AG04449 (cell line): ENCODE measurements around the gene SDF2L1.
"Not testable (repeated sequence)": the region's sequence is repeated elsewhere in the genome, so short reads cannot be mapped to it uniquely, and the experiment has no call there.

Experiments
- CTCF ChIA-PET: fragments of 350-600 bp; formaldehyde crosslinking; extraction: SDS; loops from one replicate; lab custom pipeline; 2021; ENCODE audit warnings: antibody characterized with exemption; lab: Yijun Ruan, JAX
- POLR2A ChIA-PET: fragments of 400-600, 350-600 bp; formaldehyde crosslinking; extraction: SDS; loops from one replicate; lab custom pipeline; 2020; ENCODE audit warnings: antibody characterized with exemption, inconsistent platforms; lab: Yijun Ruan, JAX
- DNase-seq: peaks from one replicate; pipeline ENCODE4 v3.0.0-alpha.2; 2010; ENCODE audit warnings: low read depth, low spot score
- H3K4me3 ChIP-seq: 2 replicates; pipeline ENCODE4 v1.5.1; 2011; ENCODE audit warnings: low read depth, mild to moderate bottlenecking, control low read depth, low read length
- TF ChIP-seq, protein P1 (sequence below): IDR thresholded peaks from one replicate; pipeline ENCODE4 v1.5.1; 2011; ENCODE audit warnings: mild to moderate bottlenecking, moderate library complexity, low read length, control low read depth, inconsistent platforms; ENCODE audit not compliant: insufficient read depth; ENCODE audit errors: missing control alignments

The SDF2L1 gene

DNA sequence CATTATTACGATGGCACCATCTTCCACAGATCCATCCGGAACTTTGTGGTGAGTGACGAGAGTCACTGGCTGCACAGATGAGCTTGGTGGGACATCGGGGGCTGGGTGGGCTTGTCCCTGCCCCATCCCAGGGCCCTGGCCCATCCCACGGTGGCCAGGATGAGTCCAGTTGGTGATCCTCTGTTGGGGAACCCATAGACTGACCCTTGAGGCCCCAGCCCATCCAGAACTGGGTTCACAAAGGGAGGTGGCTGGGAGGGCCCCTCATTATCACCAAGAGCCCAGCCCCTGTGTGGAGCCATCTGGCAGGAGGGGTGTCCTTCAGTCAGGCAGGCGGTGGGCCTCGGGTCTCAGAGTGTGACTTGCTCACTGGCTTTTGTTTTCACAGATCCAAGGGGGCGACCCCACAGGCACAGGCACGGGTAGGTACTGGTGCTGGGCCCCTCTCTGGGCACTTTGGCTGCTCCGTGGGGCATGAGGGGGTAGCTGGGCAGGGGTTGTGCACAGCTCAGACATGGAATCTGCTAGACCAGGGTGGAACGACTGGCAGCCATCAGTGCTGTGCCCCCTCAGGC lies 45.7 kb downstream of the SDF2L1 start:
- DNase-seq = no peak
- no peak overlapping the region for H3K4me3 ChIP-seq
- POLR2A ChIA-PET = no interaction called here
- CTCF ChIA-PET = no interaction called here
- TF ChIP-seq, protein P1, sequence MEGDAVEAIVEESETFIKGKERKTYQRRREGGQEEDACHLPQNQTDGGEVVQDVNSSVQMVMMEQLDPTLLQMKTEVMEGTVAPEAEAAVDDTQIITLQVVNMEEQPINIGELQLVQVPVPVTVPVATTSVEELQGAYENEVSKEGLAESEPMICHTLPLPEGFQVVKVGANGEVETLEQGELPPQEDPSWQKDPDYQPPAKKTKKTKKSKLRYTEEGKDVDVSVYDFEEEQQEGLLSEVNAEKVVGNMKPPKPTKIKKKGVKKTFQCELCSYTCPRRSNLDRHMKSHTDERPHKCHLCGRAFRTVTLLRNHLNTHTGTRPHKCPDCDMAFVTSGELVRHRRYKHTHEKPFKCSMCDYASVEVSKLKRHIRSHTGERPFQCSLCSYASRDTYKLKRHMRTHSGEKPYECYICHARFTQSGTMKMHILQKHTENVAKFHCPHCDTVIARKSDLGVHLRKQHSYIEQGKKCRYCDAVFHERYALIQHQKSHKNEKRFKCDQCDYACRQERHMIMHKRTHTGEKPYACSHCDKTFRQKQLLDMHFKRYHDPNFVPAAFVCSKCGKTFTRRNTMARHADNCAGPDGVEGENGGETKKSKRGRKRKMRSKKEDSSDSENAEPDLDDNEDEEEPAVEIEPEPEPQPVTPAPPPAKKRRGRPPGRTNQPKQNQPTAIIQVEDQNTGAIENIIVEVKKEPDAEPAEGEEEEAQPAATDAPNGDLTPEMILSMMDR = no peak

DNA sequence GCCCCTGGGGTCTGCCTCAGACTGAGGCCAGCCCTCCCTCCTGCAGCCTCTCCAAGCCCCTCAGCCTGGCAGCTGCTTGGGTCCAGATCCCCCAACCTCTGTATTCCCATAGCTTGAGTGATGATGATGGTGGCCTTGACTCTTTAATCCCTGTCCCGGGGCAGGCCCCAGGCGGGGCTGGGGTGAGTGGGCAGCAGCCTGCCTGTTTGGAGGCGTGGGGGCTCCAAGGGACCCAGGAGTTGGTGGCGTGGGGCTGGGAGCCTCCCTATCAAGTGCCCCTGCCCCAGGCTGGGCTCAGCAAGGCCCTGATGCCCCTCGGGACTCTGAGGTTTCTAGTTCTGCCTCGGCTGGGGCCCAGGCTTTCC lies 46.2 kb downstream of the SDF2L1 start:
- CTCF ChIA-PET = no interaction called here
- POLR2A ChIA-PET = interaction anchor here (0.7 kb wide), 1 partner anchor 19 kb away, joined by 3 read pairs; no protein-coding TSS in a partner anchor

DNA sequence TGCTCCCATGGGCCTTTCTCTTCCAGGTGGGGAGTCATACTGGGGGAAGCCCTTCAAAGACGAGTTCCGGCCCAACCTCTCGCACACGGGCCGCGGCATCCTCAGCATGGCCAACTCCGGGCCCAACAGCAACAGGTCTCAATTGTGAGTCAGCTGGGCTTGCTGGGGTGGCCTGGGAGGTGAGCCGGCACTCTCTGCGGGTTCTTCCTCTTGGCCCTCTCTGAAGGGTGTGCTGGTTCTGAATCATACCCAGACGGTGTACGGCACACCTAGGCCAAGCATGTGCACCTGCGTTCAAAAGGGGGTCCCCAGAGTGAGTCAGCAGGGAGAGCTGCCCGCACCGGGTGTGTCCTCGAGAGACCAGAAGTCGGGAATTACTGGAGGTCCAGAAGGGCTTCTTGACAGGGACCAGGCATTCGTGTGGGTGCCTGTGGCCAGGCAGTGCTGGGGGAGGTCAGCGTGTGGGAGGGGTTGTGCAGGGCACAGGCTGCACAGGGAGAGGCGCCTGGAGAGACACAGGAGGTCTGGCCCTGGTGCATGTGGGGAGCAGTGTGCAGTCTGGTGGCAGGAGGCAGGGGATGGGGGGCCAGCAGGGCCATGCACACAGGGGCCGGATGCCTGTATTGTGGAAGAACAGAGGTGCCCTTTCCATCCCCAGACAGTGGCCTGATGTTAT lies 46.7 kb downstream of the SDF2L1 start:
- no peak for DNase-seq
- ChIA-PET POLR2A (interaction anchor here (0.7 kb wide), 1 partner anchor 19 kb away, joined by 3 read pairs; no protein-coding TSS in a partner anchor), CTCF (no interaction called here)
- TF ChIP-seq, protein P1 = no peak
- H3K4me3 ChIP-seq = no peak overlapping the region

More for the DNA sequence above, 46.2 kb downstream of the SDF2L1 start:
- TF ChIP-seq, protein P1 = no peak
- no peak for DNase-seq
- no peak overlapping the region for H3K4me3 ChIP-seq

DNA sequence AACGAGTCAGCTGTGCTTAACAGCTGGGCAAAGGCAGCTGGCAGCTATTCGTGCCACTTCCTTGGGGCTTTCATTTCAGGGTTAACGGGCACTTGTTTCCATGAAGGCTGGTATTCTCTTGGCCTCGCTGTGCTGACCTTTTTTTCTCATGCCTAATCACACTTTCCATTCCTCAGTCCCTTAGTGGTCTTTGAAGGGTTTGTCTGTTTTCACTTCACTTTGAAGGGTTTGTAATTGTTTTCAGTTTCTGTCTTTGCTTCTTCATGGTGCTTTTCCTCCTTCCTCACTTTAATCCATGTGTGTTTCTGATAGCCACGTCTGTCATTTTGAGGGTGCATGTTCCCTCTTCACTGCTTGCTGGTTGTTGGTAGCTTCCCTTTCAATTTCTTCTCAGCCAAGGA lies 48.3 kb downstream of the SDF2L1 start:
- H3K4me3 ChIP-seq = no peak overlapping the region
- DNase-seq = no peak
- ChIA-PET CTCF (interaction anchor here (0.9 kb wide), 1 partner anchor 262 kb away, joined by 3 read pairs; the partner anchor contains the start of gene PPM1F), POLR2A (no interaction called here)
- TF ChIP-seq, protein P1 = no peak

DNA sequence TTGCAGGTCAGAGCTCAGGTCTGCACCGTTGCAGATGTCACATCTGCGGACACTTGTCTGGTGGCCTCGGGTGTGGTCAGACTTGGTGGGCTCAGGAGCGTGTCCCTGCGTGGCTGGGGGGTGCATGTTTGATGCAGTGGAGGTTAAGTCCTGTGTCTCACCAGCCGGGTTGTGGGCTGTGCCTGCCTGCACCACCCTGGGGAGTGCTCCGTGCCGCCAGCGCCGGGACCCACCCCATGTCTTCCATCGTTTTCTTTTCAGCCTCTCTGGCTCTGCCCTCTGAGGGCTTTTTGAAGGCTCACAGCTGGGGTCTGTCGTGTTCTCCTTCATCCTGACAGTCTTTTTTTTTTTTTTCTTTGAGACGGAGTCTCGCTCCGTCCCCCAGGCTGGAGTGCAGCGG lies 49.7 kb downstream of the SDF2L1 start:
- no peak for DNase-seq
- POLR2A ChIA-PET = no interaction called here
- no peak overlapping the region for H3K4me3 ChIP-seq
- TF ChIP-seq, protein P1 = no peak
- CTCF ChIA-PET = no interaction called here

DNA sequence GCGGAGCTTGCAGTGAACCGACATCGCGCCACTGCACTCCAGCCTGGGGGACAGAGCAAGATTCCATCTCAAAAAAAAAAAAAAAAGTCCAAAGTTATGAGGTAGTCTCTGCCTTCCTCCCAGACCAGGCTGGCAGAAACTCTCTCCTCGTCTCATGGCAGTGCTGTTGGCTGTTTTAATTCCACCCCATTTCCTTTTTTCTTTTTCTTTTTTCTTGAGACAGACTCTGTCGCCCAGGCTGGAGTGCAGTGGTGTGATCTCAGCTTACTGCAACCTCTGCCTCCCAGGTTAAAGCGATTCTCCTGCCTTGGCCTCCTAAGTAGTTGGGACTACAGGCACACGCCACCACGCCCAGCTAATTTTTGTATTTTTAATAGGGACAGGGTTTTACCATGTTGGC lies 50.8 kb downstream of the SDF2L1 start:
- CTCF ChIA-PET, POLR2A ChIA-PET, DNase-seq, H3K4me3 ChIP-seq: not testable (repeated sequence)
